HCT116 (cell line): ENCODE data around the gene SYT11. TPM values are rescaled to one million over a fixed set of nuclear protein-coding genes. Genes with fewer than 3 reads are reported as not detected.

Source experiments
- ATAC-seq: fragments of 200-7000 bp; cut with Tn5 transposase; 2 replicates; pipeline ENCODE4 v1.9.1; 2020; ENCODE audit warnings: mild to moderate bottlenecking, moderate library complexity
- BruUV-seq: library from RNA; stranded (reverse); fragments of 400-500 nt; replicated peaks from 2 replicates; lab custom pipeline; 2021; lab: Mats Ljungman, UMichigan
- CTCF ChIA-PET: fragments of 300-600 bp; sonication (Branson Sonifier 250); formaldehyde crosslinking; loops from one replicate; lab custom pipeline; 2021; ENCODE audit warnings: antibody characterized with exemption; lab: Charles Lee
- POLR2A ChIA-PET: fragments of 300-600, 350-600 bp; sonication (Branson Sonifier 250); formaldehyde crosslinking; loops from one replicate; lab custom pipeline; 2021; ENCODE audit warnings: antibody characterized with exemption; lab: Charles Lee
- RAD21 ChIA-PET, 2 experiments: fragments of 300-600 bp; sonication (Branson Sonifier 250); formaldehyde crosslinking; loops; one replicate each; lab custom pipeline; 2023; ENCODE audit warnings: low total read pairs in 2 of 2; ENCODE audit not compliant: uncharacterized antibody in 2 of 2, unreplicated experiment in 2 of 2, low non-redundant PET in 1 of 2; lab: Charles Lee
- DNase-seq: peaks from one replicate; pipeline ENCODE4 v3.0.0-alpha.2; 2010; ENCODE audit warnings: low read depth, low spot score
- H2AFZ ChIP-seq: fragments of 200-600 bp; shearing (Covaris generic), sonication (generic); 2 replicates; pipeline ENCODE4 v1.6.1; 2017; ENCODE audit warnings: low read depth, mixed run types, mixed read lengths, antibody characterized with exemption, low read length; ENCODE audit not compliant: poor library complexity, severe bottlenecking
- H3K27ac ChIP-seq: 2 replicates; pipeline ENCODE4 v1.5.1; 2012; ENCODE audit warnings: low read depth, low read length
- H3K27me3 ChIP-seq: fragments of 200-600 bp; sonication (generic); 2 replicates; pipeline ENCODE4 v1.6.1; 2016; ENCODE audit warnings: mixed run types, low read length, mixed read lengths; ENCODE audit not compliant: insufficient read depth
- H3K36me3 ChIP-seq, 2 experiments: fragments of 200-500 bp in 1 of 2; fragments of 200-600 bp in 1 of 2; sonication (Bioruptor generic) in 1 of 2; sonication (generic) in 1 of 2; 2 replicates each; pipeline versions ENCODE4 v1.5.1 to v1.6.1; 2014 to 2016; ENCODE audit warnings: low read length in 2 of 2, inconsistent platforms in 1 of 2, mixed read lengths in 1 of 2, mixed run types in 1 of 2; ENCODE audit not compliant: insufficient read depth in 2 of 2, control insufficient read depth in 1 of 2
- H3K4me1 ChIP-seq, 2 experiments: fragments of 200-600 bp in 1 of 2; sonication (generic) in 1 of 2; 2 replicates each; pipeline versions ENCODE4 v1.5.1 to v1.6.1; 2012 to 2017; ENCODE audit warnings: low read length in 2 of 2, inconsistent platforms in 1 of 2, mild to moderate bottlenecking in 1 of 2, mixed read lengths in 1 of 2, mixed run types in 1 of 2, moderate library complexity in 1 of 2; ENCODE audit not compliant: insufficient read depth in 2 of 2, control insufficient read depth in 1 of 2
- H3K4me2 ChIP-seq: fragments of 200-600 bp; sonication (generic); 2 replicates; pipeline ENCODE4 v1.6.1; 2017; ENCODE audit warnings: mixed run types, low read length, mixed read lengths
- H3K4me3 ChIP-seq, 2 experiments: fragments of 200-600 bp in 1 of 2; sonication (generic) in 1 of 2; replicated peaks in 1 of 2; 2 replicates each; pipeline ENCODE4 v1.5.1; 2011 to 2016; ENCODE audit warnings: low read length in 2 of 2, control low read depth in 1 of 2, low read depth in 1 of 2, mild to moderate bottlenecking in 1 of 2, mixed read lengths in 1 of 2, mixed run types in 1 of 2
- H3K79me2 ChIP-seq: fragments of 200-600 bp; sonication (generic); 2 replicates; pipeline ENCODE4 v1.6.1; 2017; ENCODE audit warnings: mild to moderate bottlenecking, mixed run types, low read length, moderate library complexity, mixed read lengths; ENCODE audit not compliant: insufficient read depth
- H3K9ac ChIP-seq: fragments of 200-600 bp; sonication (generic); 2 replicates; pipeline ENCODE4 v1.6.1; 2016; ENCODE audit warnings: low read length, mixed read lengths
- H3K9me2 ChIP-seq: fragments of 200-600 bp; sonication (generic), shearing (Covaris generic); 2 replicates; pipeline ENCODE4 v1.6.1; 2017; ENCODE audit warnings: mixed run types, mild to moderate bottlenecking, moderate library complexity; ENCODE audit not compliant: insufficient read depth
- H3K9me3 ChIP-seq, 2 experiments: fragments of 200-500 bp in 1 of 2; fragments of 200-600 bp in 1 of 2; sonication (Bioruptor generic) in 1 of 2; sonication (generic) in 1 of 2; 2 replicates each; pipeline ENCODE4 v1.6.1; 2014 to 2017; ENCODE audit warnings: low read length in 2 of 2, mixed read lengths in 2 of 2, inconsistent platforms in 1 of 2, low read depth in 1 of 2, mild to moderate bottlenecking in 1 of 2, mixed run types in 1 of 2, moderate library complexity in 1 of 2; ENCODE audit not compliant: control insufficient read depth in 1 of 2, insufficient read depth in 1 of 2
- H4K20me1 ChIP-seq: fragments of 200-600 bp; sonication (generic), shearing (Covaris generic); 2 replicates; pipeline ENCODE4 v1.6.1; 2017; ENCODE audit warnings: mixed run types, mild to moderate bottlenecking, moderate library complexity; ENCODE audit not compliant: insufficient read depth
- ATF3 ChIP-seq: IDR thresholded peaks from 2 replicates; pipeline ENCODE4 v1.6.1; 2012
- CBX3 ChIP-seq: IDR thresholded peaks from 2 replicates; pipeline ENCODE4 v1.6.1; 2012; ENCODE audit warnings: low read depth
- CEBPB ChIP-seq: IDR thresholded peaks from 2 replicates; pipeline ENCODE4 v1.6.1; 2012; ENCODE audit warnings: low read depth
- CTCF ChIP-seq, 3 experiments: fragments of 200-600 bp in 1 of 3; sonication (generic) in 1 of 3; IDR thresholded peaks in 2 of 3; conservative IDR thresholded peaks in 1 of 3; 2 replicates each; pipeline ENCODE4 v1.5.1; 2012 to 2017; ENCODE audit warnings: low read depth in 2 of 3, low read length in 2 of 3, antibody characterized with exemption in 1 of 3, borderline replicate concordance in 1 of 3, control low read depth in 1 of 3, mild to moderate bottlenecking in 1 of 3, mixed read lengths in 1 of 3, mixed run types in 1 of 3, moderate library complexity in 1 of 3; ENCODE audit not compliant: insufficient read depth in 1 of 3
- EGR1 ChIP-seq: IDR thresholded peaks from 2 replicates; pipeline ENCODE4 v1.6.1; 2012; ENCODE audit warnings: low read depth
- ELF1 ChIP-seq: IDR thresholded peaks from 2 replicates; pipeline ENCODE4 v1.6.1; 2012; ENCODE audit warnings: low read depth, borderline replicate concordance
- EZH2 ChIP-seq: fragments of 200-600 bp; sonication (generic); IDR thresholded peaks from 2 replicates; pipeline ENCODE4 v1.6.1; 2017; ENCODE audit warnings: antibody characterized with exemption, mixed run types
- EZH2phosphoT487 ChIP-seq: fragments of 200-600 bp; IDR thresholded peaks from 2 replicates; pipeline ENCODE4 v1.6.1; 2018; ENCODE audit warnings: antibody characterized with exemption, borderline replicate concordance
- FOSL1 ChIP-seq: IDR thresholded peaks from 2 replicates; pipeline ENCODE4 v1.6.1; 2012; ENCODE audit warnings: low read depth
- MAX ChIP-seq: IDR thresholded peaks from 2 replicates; pipeline ENCODE4 v1.6.1; 2012
- POLR2A ChIP-seq: IDR thresholded peaks from 2 replicates; pipeline ENCODE4 v1.7.0; 2011; ENCODE audit warnings: borderline replicate concordance; ENCODE audit not compliant: insufficient read depth, insufficient read length; ENCODE audit errors: extremely low read depth
- POLR2AphosphoS5 ChIP-seq: IDR thresholded peaks from 2 replicates; pipeline ENCODE4 v1.6.1; 2011; ENCODE audit warnings: mild to moderate bottlenecking, low read depth, low read length, moderate library complexity
- RAD21 ChIP-seq: IDR thresholded peaks from 2 replicates; pipeline ENCODE4 v1.6.1; 2012; ENCODE audit warnings: low read depth, mild to moderate bottlenecking
- REST ChIP-seq: IDR thresholded peaks from 2 replicates; pipeline ENCODE4 v1.6.1; 2012; ENCODE audit warnings: low read depth
- SP1 ChIP-seq: IDR thresholded peaks from 2 replicates; pipeline ENCODE4 v1.6.1; 2012; ENCODE audit warnings: low read depth
- SRF ChIP-seq: IDR thresholded peaks from 2 replicates; pipeline ENCODE4 v1.6.1; 2012; ENCODE audit warnings: low read depth
- TCF7L2 ChIP-seq: IDR thresholded peaks from 2 replicates; pipeline ENCODE4 v1.7.0; 2011; ENCODE audit warnings: borderline replicate concordance, inconsistent platforms; ENCODE audit not compliant: insufficient read depth, insufficient read length; ENCODE audit errors: extremely low read depth
- ZBTB33 ChIP-seq: IDR thresholded peaks from 2 replicates; pipeline ENCODE4 v1.6.1; 2011; ENCODE audit warnings: mild to moderate bottlenecking, low read length, moderate library complexity; ENCODE audit not compliant: insufficient replicate concordance; ENCODE audit errors: extremely low read depth
- ZFX ChIP-seq: fragments of 450-650 bp; IDR thresholded peaks from 2 replicates; pipeline ENCODE4 v1.6.1; 2017
- intact Hi-C: fragments of 100-400 bp; cut with micrococcal nuclease; formaldehyde crosslinking; loops from 2 replicates; pipeline ENCODE4 v1.10.0; 2022
- total RNA-seq: library from RNA; stranded (reverse); gene quantifications from one replicate; pipeline ENCODE4 v1.2.1, GENCODE V29; 2021; ENCODE audit not compliant: unreplicated experiment

Gene SYT11
- total RNA-seq, 1 experiment from 2014 or later: 0.17 TPM

- Histone ChIP-seq H3K27me3 (no peaks in the 10 kb centered on the region), H3K36me3 (peaks cover 47 to 70% of the 10 kb centered on the region in 2 experiments), H3K9ac (no peak overlapping the region), H3K4me3 (no peak overlapping the region), H2AFZ (no peak overlapping the region), H3K79me2 (peaks cover 16% of the 10 kb centered on the region; the same call in 1 of the 2 replicates), H3K27ac (no peak overlapping the region), H3K4me1 (peaks cover 0 to 23% of the 10 kb centered on the region in 2 experiments; a peak in 2 of 4 replicates), H4K20me1 (peaks cover 8% of the 10 kb centered on the region; the same call in 1 of the 2 replicates), H3K9me2 (no peaks in the 10 kb centered on the region), H3K9me3 (no peaks in the 10 kb centered on the region), H3K4me2 (no peak overlapping the region)
- POLR2A ChIA-PET: no interaction called here
- no TSS peak for BruUV-seq
- TF ChIP-seq FOSL1: no peak
- no peak for TF ChIP-seq EZH2phosphoT487
- no peak for TF ChIP-seq SP1
- no peak for TF ChIP-seq SRF
- TF ChIP-seq ELF1: no peak
- TF ChIP-seq ZBTB33: no peak
- no peak for TF ChIP-seq MAX
- TF ChIP-seq RAD21: no peak
- TF ChIP-seq REST: no peak
- no peak for TF ChIP-seq EZH2
- no peak for TF ChIP-seq TCF7L2
- no peak for TF ChIP-seq ATF3
- TF ChIP-seq CTCF (IDR thresholded peaks at IDR 0.05 in 2 of 3, conservative IDR thresholded peaks at IDR 0.05 in 1 of 3; ENCODE audit: borderline replicate concordance in 1 of 3, insufficient read depth in 1 of 3, low read depth in 2 of 3, low read length in 2 of 3): no peak
- no peak for TF ChIP-seq EGR1
- no peak for TF ChIP-seq CBX3
- TF ChIP-seq POLR2A: no peak
- no peak for TF ChIP-seq CEBPB
- TF ChIP-seq ZFX: no peak
- no peak for TF ChIP-seq POLR2AphosphoS5
- TF ChIP-seq, all 23 proteins: peak for 0
- ChIA-PET CTCF (no interaction called here), RAD21 (no interaction called here)
- DNase-seq: no peak
- intact Hi-C loops: no loop called here
- ATAC-seq: no peak
These were observed 50.5 kb downstream of the SYT11 start for GRCh38 chr1:155909894-155910293.
